CD4-positive, alpha-beta T cell treated with Interferon alpha-2 for 1 hour (primary cell): ENCODE data around the gene ANKEF1.
"Not testable (repeated sequence)": the region's sequence is repeated elsewhere in the genome, so short reads cannot be mapped to it uniquely, and the experiment has no call there.

Experiments
- DNase-seq, 2 donors: peaks; one replicate each; pipeline ENCODE4 v3.0.0-alpha.2; 2020 to 2022

ANKEF1 gene

GRCh38 chr20:10034717-10035571 is at the start of gene ANKEF1:
Gene ANKEF1 (plus strand): TSS chr20:10034987. CDS start chr20:10038302, 3,315 bp downstream.
- peak; percentile 77 to 88 for DNase-seq

GRCh38 chr20:9985281-9985680 is 49.5 kb upstream of the ANKEF1 start:
- no peak for DNase-seq

GRCh38 chr20:9985773-9986172 is 49.0 kb upstream of the ANKEF1 start:
- DNase-seq = no peak

GRCh38 chr20:9989066-9989724 is 45.6 kb upstream of the ANKEF1 start:
- DNase-seq = no peak

GRCh38 chr20:9993137-9993536 is 41.6 kb upstream of the ANKEF1 start:
- DNase-seq = no peak

- no peak for DNase-seq
These were observed 40.1 kb upstream of the ANKEF1 start for GRCh38 chr20:9994676-9995075.

GRCh38 chr20:9995510-9996272 is 39.1 kb upstream of the ANKEF1 start:
- DNase-seq = no peak

- DNase-seq = no peak
These were observed 37.8 kb upstream of the ANKEF1 start for GRCh38 chr20:9996944-9997343.

GRCh38 chr20:9999645-10000044 is 35.1 kb upstream of the ANKEF1 start:
- peak in 1 of 2 donors; percentile 27 for DNase-seq

- DNase-seq = no peak
These were observed 31.9 kb upstream of the ANKEF1 start for GRCh38 chr20:10002866-10003265.

GRCh38 chr20:10004900-10005299 is 29.9 kb upstream of the ANKEF1 start:
- no peak for DNase-seq

GRCh38 chr20:10005885-10006284 is 28.9 kb upstream of the ANKEF1 start:
- DNase-seq = no peak

GRCh38 chr20:10006447-10007090 is 28.2 kb upstream of the ANKEF1 start:
- no peak for DNase-seq

- no peak for DNase-seq
These were observed 27.6 kb upstream of the ANKEF1 start for GRCh38 chr20:10007158-10007557.

- no peak for DNase-seq
These were observed 27.0 kb upstream of the ANKEF1 start for GRCh38 chr20:10007747-10008146.

- DNase-seq = no peak
These were observed 22.3 kb upstream of the ANKEF1 start for GRCh38 chr20:10012464-10012863.

GRCh38 chr20:10014431-10014830 is 20.4 kb upstream of the ANKEF1 start:
- no peak for DNase-seq

- no peak for DNase-seq
These were observed 13.8 kb upstream of the ANKEF1 start for GRCh38 chr20:10020937-10021336.

GRCh38 chr20:10022625-10023024 is 12.2 kb upstream of the ANKEF1 start:
- no peak for DNase-seq

GRCh38 chr20:10023911-10024310 is 10.9 kb upstream of the ANKEF1 start:
- DNase-seq = no peak

- DNase-seq = not testable (repeated sequence)
These were observed 3.2 kb upstream of the ANKEF1 start for GRCh38 chr20:10031451-10032215.

- not testable (repeated sequence) for DNase-seq
These were observed 2.5 kb upstream of the ANKEF1 start for GRCh38 chr20:10032269-10032668.
